GM18505 (cell line): ENCODE data around the gene USP49.
A peak's percentile ranks its signal among the peaks of the same experiment; 100 is the strongest.
"Not testable (repeated sequence)": the region's sequence is repeated elsewhere in the genome, so short reads cannot be mapped to it uniquely, and the experiment has no call there.

ENCODE experiments used
- ATAC-seq: cut with Tn5 transposase; IDR thresholded peaks from one replicate; pipeline ENCODE4 v1.9.1; 2021; ENCODE audit not compliant: unreplicated experiment
- POLR2A ChIP-seq: IDR thresholded peaks from 4 replicates; pipeline ENCODE4 v1.6.1; 2011; ENCODE audit warnings: borderline replicate concordance; ENCODE audit not compliant: insufficient read depth, insufficient read length; ENCODE audit errors: extremely low read depth

The USP49 gene

GRCh38 chr6:41895300-41896233 is at the start of gene USP49:
TSS of gene USP49 (minus strand) at chr6:41895375. CDS start at chr6:41806983, 88,392 bp downstream.
- TF ChIP-seq POLR2A = peak; percentile 67
- peak; percentile 77 for ATAC-seq

DNA sequence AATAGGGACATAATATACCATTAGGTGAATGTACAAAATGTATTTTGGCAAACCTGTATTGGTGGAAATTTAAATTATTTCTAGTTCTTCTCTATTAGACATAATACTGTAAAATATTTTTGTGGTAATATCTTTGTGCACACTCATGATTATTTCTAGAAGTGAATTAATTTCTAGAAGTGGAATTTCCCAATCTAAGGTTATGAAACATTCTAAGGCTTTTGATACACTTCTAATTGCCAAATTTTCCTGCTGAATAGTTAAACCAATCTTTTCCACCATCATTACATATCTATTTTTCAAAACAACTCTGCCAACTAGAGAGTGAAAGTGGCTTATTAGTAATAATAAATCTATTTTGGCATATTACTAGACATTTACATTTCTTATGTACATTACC is 48.3 kb upstream of the USP49 start:
- no peak for ATAC-seq
- no peak for TF ChIP-seq POLR2A

DNA sequence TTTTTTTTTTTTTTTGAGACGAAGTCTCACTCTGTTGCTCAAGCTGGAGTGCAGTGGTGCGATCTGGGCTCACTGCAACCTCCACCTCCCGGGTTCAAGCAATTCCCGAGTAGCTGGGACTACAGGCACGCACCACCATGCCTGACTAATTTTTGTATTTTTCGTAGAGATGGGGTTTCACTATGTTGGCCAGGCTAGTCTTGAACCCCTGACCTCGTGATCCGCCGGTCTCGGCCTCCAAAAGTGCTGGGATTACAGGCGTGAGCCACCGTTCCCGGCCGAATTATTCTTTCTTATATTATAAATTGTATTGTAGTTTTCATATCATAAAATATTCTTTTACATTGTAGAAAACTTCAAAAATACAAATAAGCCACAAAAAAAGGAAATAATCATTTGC is 47.7 kb upstream of the USP49 start:
- ATAC-seq = not testable (repeated sequence)

DNA sequence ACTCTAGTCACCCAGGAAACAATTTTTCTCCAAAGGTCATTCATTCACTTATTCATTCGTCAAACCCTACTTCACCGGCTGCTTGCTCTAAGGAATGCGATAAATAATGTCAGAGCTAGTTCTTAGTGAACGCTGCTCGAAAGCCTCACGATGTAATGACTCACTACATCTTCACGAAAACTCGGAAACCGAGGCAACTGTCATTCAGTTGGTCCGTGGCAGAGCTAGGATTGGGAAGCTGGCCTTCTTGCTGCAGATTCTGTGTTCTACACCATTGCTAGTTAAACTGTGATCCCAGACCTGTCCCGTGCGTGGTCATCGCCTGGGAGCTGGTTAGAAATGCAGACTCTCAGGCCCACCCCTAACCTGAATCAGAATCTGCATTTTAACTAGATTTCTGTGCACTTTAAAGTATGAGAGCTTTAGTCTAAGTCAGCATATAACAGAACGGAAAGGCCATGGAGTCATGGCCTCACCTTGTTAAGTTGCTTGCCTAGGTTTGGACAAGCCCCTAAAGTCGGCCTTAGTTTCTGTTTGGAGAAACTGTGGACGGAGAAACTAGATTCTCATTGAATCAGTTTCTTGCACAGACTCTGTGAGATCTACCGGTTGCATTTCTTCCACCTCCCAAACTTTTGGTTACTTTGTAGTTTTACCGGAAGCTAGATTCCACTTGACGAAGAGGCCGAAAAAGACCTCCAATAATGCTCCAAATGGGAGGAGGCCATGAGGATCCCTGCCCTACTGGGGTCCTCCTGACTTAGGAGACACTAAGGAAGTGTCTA is 47.1 kb upstream of the USP49 start:
- no peak for TF ChIP-seq POLR2A
- no peak for ATAC-seq

DNA sequence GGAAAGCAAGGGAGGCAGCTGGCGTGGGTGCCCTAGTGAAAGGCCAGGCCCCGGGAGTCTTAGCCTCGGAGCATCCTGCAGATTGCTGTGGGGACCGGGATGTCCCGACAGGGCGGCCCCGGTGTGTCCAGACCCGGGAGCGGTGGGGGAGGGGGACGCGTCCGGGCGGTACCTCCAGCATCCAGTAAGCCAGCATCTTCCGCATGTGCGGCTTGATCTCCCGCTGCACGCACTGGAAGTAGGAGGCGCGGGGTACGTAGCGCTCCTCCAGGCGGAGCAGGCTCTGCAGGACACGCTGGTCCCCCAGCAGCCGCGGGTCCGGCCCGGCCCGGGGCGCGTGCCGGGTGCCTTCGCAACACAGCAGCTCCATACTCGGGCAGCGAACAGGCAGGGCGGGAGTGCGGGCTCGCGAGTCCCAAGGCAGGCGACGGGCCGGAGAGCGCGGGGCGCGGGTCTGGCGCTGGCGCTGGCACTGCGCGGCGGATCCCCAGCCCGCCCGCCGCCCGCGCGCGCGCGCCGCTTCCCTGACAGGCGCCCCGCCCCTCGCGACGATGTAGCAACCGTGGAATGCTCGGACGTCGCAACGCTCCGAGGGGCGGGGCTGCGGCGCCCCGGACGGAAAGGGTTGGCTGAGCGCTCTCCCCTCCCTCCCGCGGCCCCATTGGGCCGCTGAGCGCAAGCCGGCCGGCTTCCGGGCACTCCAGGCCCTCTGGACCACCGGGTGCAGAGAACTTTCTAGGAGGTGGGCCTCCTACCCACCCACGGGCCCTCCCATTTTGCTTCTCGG is 46.3 kb upstream of the USP49 start, which contains the start of gene CCND3:
Gene CCND3 (minus strand): TSS at position 529 of the 787 bp plus-strand sequence. CDS start 159 bp downstream, at position 370.
- TF ChIP-seq POLR2A = peak; percentile 88
- ATAC-seq = peak; percentile 87

DNA sequence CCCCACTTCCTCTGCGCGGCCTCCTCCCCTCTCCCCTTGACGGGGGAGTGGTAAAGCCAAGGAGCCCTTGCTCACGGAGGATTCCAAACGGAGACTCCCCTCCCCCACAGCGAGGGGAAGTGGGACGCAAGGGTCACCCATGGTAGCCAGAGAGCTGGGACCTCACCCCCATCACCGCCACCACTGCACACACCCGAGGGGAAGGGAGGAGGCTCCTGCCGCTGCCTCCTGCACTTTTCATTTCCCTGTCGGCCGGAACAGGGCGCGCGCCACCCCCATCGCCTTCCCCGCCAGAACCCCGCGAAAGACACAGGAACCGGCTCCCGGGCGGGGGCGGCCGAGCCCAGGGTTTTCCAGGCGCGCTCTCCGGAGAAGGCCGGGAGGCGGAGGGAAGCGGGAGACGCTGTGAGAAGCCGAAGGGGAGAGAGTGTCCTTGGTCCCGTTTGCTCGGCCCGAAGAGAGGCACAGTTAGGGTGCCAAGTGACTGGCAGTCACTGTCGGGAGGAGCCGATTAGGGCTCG is 45.6 kb upstream of the USP49 start:
- peak; percentile 11 for TF ChIP-seq POLR2A
- no peak for ATAC-seq

DNA sequence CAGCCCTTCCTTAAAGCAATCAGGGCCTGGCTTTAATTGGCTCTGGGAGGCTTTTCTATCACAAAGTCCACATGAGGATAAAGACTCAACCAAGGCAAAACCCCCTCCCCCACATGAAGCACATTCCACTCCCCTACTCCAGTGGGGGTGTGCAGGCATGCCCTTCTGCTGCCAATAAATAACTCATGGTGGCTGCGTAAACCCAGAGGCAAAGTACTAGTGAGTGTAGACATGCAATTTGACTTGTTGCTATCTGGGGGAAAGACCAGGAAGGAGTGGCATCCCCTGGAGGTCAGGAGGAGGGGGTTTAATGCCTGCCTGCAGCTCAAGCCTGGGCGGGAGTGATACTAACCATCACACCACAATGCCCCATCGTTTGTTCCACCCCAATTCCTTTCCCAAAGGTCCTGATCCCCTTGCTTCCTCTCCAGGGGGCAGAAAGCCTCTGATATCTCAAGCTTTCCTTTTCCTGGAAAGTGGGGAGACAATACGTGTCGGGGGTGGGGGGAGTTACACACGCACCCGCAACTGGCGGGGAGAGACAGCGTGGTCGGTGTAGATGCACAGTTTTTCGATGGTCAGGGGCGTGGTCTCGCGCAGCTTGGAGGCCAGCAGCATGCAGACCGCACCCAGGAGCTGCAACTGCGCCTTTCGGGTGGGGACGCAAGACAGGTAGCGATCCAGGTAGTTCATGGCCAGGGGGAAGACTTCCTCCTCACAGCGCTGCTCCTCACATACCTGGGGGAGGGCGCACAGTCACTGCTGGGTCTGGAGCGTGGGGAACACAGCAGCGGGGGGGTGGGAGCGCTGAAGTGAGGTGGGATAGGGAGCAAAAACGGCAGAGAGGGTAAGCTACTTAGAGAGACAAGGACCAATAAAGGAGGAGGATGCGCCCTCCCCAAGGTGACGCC is 44.9 kb upstream of the USP49 start:
- TF ChIP-seq POLR2A = peak; percentile 1
- ATAC-seq = no peak

DNA sequence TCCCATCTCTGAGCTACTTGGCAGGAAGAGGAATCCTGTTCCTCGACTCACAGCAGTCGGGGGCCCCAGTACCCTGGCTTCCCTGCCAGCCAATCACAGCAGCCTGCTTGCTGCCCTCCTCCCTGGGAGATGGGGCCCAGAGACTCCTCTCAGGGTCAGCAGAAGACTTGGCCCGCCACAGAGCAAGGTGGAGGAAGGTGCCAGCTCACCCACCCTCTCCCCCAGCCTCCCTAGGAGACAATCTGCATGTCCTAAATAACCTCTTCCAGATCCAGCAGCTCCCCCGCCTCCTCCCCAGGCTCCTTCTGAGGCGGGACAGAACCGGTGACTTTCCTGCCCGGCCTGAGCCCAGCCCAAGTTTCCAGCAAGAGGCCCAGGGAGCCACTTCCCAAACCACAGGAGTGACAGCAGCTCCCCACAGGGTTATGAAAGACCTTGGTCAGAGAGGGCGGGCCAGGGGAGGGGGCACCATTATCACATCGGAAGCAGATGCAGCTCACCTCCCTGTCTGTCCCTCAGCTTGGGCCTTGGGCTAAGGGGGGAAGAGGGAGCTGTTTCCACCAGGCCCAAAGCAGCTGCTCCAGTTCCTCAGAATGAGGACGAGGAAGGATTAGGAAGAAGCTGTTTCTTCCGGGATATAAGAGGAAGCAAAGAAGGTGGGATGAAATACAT is 44.1 kb upstream of the USP49 start:
- no peak for TF ChIP-seq POLR2A
- ATAC-seq = no peak

- no peak for TF ChIP-seq POLR2A
- ATAC-seq = no peak
Observed at GRCh38 chr6:41938590-41939175, 43.5 kb upstream of the USP49 start.

GRCh38 chr6:41937861-41938574 is 42.8 kb upstream of the USP49 start:
- ATAC-seq = no peak
- TF ChIP-seq POLR2A = no peak

DNA sequence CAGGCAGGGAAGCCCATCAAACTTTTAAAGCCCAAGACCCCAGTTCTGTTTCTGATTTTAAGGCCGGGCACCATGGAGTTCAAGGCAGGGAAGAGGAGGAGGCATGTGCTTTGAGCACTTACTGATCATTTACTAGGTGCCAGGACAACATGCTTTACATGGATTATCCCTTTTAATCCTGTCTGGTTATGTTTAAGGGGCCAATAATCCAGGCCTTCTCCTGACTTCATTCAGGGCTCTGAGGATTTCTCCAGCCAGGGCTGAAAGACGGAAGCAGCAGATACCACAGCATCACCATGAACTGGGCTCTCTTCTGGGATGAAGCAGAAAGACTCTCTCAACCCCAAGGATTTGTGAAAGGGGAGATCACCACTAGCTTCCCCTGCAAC is 42.3 kb upstream of the USP49 start:
- no peak for ATAC-seq
- TF ChIP-seq POLR2A = no peak
